GM18498 (cell line): ENCODE results near the gene PRRX1.

ENCODE experiments used
- ATAC-seq: cut with Tn5 transposase; IDR thresholded peaks from one replicate; pipeline ENCODE4 v1.9.1; 2021; ENCODE audit warnings: mild to moderate bottlenecking, moderate library complexity; ENCODE audit not compliant: unreplicated experiment

The PRRX1 gene

GRCh38 chr1:170714938-170715337 lies 51.0 kb downstream of the PRRX1 start:
- no peak for ATAC-seq

- ATAC-seq, result no peak
Measured at GRCh38 chr1:170716835-170717429, 53.0 kb downstream of the PRRX1 start.

- ATAC-seq, result no peak
Measured at GRCh38 chr1:170720661-170721060, 56.7 kb downstream of the PRRX1 start.

DNA sequence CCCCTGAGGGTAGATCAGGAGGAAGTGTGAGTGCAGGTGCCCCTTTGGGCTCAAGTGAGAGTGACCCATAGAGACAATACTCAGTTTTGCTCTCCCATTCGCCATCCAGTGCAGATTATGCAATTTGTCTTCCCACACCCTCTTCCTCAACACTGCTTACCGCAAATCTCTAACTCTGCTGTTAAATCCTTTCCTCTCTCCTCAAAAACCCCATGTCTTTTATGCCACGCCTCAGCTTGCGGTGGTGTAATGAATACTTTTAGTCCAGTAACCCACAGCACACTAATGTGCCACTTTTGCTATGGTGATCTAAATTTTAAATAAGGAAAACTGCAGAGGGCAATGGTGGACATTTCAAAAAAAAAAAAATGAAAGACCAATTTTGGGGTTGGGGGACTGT lies 57.7 kb downstream of the PRRX1 start:
- ATAC-seq, result no peak

DNA sequence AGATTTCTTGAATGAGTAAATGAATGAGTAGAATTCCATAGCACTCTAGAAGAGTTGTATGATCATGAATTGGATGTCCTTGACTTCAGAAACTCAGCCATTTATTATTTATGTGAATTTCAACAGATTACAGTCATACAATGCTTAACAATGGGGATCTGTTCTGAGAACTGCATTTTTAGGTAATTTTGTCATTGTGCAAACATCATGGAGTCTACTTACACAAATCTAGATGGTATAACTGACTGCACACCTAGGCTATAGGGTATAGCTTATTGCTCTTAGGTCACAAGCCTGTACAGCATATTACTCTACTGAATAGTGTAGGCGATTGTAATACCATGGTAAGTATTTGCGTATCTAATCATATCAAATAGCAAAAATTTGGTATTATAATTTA lies 59.6 kb downstream of the PRRX1 start:
- no peak for ATAC-seq

DNA sequence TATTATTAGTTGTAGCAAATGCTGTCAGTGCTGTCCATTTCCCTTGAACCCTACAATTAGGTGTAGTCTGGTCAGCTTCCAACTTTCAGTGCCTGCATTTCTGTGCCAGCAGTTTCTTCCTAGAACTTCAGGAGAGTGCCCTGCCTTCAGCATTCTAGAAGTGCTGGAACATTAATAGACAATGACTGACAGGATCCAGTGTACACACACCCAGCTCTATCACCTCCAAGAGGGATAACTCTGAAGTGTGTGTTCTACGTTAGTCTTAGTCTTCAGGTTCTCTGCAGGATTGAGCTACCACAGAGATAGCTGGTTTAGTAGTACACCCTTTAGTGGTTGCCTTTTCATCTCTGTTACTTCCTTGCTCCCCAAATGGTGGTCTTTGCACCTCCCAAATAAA lies 61.4 kb downstream of the PRRX1 start:
- ATAC-seq, result no peak

DNA sequence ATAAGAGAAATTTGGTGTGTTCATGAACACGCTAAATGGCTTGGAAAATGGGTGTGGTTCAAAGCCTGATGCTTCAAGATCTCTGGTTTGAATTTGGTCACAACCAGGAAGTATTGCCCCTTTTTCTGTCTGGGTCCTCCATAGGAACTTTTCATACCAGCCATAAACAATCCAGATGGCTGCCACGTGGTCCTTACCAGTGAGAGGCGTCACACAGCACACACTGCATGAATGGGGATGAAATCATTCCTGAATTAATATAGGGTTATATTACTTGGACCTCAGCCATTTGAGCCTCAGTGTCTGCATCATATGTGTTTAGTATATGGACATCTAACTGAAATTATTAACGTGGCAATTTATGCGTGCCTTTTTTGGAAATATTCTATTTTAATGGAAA lies 64.0 kb downstream of the PRRX1 start:
- ATAC-seq, result no peak

DNA sequence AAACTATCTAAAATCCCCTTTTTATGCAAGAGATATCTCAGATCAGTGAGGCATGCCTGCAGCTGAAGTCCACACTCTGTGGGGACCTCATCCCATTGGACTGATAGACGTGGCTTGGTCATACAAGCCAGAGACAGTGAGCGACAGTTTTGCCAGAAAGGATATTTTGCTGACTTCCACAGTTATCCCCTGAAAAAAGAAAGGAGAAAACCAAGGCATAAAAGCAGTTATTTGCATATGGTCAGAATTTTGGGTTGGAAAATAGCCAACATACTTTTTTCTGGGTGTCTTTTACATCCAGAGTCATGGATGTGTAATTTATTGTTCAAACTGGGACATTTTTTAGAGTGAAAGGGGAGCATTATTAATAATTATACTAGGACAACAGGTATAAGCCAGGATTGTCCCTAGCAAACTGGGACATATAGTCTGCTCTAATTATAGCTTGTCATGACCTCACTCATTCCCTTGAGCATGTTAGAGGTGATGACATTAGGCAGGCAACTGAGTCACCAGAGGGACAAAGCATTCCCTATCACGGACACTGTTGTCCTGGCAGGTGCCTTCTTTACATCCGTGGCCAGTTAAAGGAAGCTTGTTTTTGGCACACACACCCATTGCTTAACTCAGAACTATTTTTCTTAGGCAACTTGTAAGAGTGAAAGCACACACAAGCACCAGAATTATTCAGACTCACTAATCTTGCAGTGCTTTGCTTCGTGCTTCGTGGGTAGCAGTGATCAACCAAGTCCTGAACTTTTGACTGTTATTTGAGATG lies 65.5 kb downstream of the PRRX1 start:
- ATAC-seq, result no peak

GRCh38 chr1:170730014-170730413 lies 66.1 kb downstream of the PRRX1 start:
- ATAC-seq, result no peak

- no peak for ATAC-seq
Measured at GRCh38 chr1:170730438-170730837, 66.5 kb downstream of the PRRX1 start.

- ATAC-seq, result no peak
Measured at GRCh38 chr1:170731566-170732251, 67.8 kb downstream of the PRRX1 start.

- no peak for ATAC-seq
Measured at GRCh38 chr1:170732252-170732588, 68.3 kb downstream of the PRRX1 start.

DNA sequence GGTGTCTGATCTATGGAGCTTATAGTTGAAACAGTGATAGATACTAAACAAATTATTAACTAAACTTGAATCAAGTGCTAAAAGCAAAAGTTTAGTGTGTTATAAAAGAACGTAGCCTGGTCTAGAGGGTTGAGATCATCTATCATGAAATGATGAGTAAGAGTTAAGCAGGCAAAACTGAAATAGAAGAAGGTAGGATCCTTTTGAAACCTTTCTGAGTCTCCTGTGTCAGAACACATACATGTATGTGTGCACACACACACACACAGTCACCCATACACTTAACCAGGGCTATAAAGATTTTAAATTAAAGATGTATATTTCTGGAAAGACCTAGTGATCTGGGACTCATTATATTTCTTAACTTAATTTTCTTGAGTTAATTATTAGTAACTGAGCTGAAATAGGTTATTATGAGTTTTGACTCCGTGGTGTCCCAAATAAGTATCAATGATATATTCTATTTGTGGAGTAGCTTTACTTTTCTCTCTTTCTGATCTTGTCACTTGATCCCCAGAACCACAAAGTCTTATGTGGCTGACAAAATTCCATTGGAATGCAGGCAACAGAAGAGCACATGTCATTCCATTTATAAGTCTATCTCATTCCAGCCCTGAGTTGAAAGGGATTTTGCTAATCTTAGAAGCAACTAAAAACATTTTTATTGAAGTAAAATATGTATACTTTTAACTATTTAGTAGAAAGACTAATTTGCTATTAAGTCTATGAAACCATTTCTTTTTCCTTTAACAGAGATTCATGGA lies 70.7 kb downstream of the PRRX1 start:
- no peak for ATAC-seq

DNA sequence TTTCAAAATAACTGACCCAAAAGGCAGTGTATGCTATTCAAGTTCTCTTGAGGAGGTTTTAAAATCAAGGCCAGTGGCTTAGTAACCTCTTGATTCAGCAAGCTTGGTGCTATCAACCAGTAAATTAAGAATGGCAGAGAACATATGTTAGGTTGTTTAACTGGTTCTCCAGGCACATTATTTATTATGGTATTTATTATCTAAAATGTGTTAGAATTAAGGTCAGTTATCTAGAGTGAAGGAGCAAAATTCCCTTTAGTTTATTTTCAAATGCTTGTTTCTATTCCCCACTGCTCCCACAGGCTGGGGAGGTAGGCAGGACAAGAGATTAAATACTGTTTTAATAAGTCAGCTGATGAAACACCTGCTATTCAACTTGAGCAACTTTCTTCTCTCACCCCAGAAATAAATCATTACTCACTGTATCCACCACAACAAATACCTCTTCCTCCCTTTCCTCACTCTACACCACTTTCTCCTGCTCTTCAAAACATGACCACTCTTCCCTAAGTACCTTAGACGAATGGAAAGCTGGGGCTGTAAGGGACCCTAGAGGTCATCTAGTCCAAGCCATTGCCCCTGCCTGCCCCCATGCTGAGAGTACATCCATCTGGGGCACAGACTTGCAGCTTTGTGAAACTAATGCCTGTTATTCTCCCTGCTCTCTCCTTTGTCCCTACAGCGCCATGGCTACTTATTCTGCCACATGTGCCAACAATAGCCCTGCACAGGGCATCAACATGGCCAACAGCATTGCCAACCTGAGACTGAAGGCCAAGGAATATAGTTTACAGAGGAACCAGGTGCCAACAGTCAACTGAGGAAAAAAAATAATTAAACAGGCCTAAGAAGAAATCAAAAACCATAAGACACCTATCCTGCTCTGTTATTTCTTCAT lies 71.7 kb downstream of the PRRX1 start:
- ATAC-seq, result no peak

DNA sequence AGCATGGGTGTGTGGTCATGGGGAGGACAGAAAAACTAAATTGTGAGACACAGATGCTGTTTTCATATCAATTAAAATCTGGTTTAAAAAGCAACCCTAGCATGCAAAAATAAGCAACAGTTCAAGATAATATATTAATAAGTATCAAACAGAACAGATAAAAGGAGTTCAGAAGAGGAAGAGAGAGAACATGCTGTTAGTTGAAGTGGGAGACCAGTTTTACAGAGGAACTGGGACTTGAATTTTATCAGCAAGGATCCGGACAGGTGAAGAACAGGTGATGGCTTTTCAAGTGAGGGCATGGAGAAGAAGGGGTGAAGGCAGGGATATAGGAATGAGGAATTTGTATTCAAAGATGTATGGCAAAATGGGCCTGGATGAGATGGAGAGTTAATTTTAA lies 75.9 kb downstream of the PRRX1 start:
- no peak for ATAC-seq

GRCh38 chr1:170741678-170742077 lies 77.7 kb downstream of the PRRX1 start:
- no peak for ATAC-seq

DNA sequence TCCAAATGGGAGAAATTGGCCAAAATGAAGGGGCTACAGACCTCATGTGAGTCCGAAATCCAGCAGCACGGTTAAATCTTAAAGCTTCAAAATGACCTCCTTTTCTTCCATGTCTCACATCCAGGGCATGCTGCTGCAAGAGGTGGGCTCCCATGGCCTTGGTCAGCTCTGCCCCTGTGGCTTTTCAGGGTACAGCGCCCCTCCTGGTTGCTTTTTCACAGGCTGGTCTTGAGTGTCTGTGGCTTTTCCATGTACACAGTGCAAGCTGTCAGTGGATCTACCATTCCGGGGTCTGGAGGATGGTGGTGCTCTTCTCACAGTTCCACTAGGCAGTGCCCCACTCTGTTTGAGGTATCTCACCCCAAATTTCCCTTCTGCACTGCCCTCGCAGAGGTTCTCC lies 78.7 kb downstream of the PRRX1 start:
- ATAC-seq, result no peak

DNA sequence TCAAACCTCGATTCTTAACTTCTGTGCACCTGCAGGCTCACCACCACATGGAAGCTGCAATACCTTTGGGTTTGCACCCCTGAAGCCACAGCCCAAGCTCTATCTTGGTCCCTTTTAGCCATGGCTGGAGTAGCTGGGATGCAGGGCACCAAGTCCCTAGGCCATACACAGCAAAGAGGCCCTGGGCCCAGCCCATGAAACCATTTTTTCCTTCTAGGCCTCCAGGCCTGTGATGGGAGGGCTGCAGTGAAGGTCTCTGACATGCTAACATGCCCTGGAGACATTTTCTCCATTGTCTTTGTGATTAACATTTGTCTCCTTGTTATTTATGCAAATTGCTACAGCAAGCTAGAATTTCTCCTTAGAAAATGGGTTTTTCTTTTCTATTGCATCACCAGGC lies 79.2 kb downstream of the PRRX1 start:
- ATAC-seq, result no peak

DNA sequence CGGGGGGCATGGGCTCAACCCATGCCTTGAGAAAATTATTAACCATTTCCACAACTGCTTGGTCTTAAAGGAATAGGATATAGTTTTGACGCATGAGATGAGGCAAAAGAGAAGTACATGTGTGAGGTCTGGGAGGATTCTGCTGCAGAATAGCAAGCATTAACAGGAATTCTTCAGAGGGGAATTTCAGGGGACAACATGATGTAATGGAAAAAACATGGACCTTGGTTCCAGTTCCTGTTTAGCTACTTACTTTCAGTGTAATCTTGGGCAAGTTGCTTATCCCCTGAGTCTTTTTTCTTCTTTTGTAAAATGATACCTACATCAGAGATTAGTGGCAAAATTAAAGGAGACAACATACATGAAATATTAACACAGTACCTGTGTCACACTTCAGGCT lies 85.6 kb downstream of the PRRX1 start:
- no peak for ATAC-seq

- ATAC-seq, result no peak
Measured at GRCh38 chr1:170749959-170750358, 86.0 kb downstream of the PRRX1 start.

DNA sequence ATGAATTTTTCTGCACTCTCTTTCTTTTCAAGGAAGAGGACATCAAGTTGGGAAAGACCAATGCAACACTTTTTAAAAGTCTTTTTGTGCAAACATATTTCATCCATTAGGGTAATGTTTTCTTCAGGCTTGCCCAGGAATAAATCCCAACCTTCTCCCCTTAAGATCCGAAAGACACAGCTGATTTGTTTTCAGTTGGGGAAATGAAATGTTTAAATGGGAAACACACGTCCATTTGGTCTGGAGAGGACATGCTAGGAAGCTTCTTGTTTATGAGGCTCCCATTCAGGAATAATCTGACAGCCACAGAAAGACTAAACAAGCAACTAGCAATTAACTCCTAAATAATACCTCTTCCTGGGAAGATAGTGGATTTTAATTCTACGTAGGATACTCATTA lies 91.9 kb downstream of the PRRX1 start:
- no peak for ATAC-seq
